T-helper 1 cell treated with Interleukin-12 subunit alpha and Interleukin-12 subunit beta and Interleukin-4 antibody, amounts not matched to agents 30 μg/mL and 1 μg/mL, for 36 hours (primary cell): Measurements from ENCODE around the gene DCLK1.

Experiments
- H3K27ac Mint-ChIP-seq: one replicate; pipeline ENCODE4 v1.8.0; 2021; ENCODE audit warnings: mild to moderate bottlenecking, mixed read lengths
- H3K27me3 Mint-ChIP-seq: one replicate; pipeline ENCODE4 v1.8.0; 2021; ENCODE audit warnings: low read depth, mixed read lengths
- H3K36me3 Mint-ChIP-seq: one replicate; pipeline ENCODE4 v1.8.0; 2021; ENCODE audit warnings: low read depth, mixed read lengths
- H3K4me1 Mint-ChIP-seq: one replicate; pipeline ENCODE4 v1.8.0; 2021; ENCODE audit warnings: low read depth, mixed read lengths
- H3K4me3 Mint-ChIP-seq: one replicate; pipeline ENCODE4 v1.8.0; 2021; ENCODE audit warnings: mild to moderate bottlenecking, moderate library complexity, mixed read lengths
- H3K9me3 Mint-ChIP-seq: one replicate; pipeline ENCODE4 v1.8.0; 2021; ENCODE audit warnings: mixed read lengths

The DCLK1 gene

GRCh38 chr13:35872369-35872768 is 258.8 kb downstream of the DCLK1 start:
- no peak overlapping the region for H3K27ac Mint-ChIP-seq
- H3K27me3 Mint-ChIP-seq: no peaks in the 10 kb centered on the region
- H3K4me3 Mint-ChIP-seq: no peak overlapping the region
- no peaks in the 10 kb centered on the region for H3K4me1 Mint-ChIP-seq
- no peaks in the 10 kb centered on the region for H3K36me3 Mint-ChIP-seq
- peaks cover 4% of the 10 kb centered on the region for H3K9me3 Mint-ChIP-seq

DNA sequence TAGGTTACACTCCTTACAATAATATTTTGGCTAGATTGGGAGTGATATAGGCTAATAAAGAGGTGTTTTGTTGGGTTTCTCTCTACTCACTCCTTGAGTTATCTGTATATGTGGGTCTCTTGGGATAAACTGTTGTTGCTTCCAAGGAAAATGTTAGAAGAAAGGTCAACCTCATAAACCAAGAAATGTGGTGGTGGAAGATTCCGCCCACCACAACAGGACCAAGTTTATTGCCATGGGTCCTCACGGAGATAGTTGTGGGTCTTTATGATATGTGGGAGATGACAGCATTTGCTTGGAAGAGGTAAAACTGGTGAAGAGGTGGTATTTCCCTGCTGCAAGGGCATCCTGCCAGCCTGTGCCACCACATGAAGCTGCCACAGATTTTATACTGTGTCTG is 259.6 kb downstream of the DCLK1 start:
- H3K9me3 Mint-ChIP-seq: peaks cover 4% of the 10 kb centered on the region
- no peak overlapping the region for H3K27ac Mint-ChIP-seq
- no peaks in the 10 kb centered on the region for H3K27me3 Mint-ChIP-seq
- H3K4me3 Mint-ChIP-seq: no peak overlapping the region
- H3K4me1 Mint-ChIP-seq: no peaks in the 10 kb centered on the region
- H3K36me3 Mint-ChIP-seq: no peaks in the 10 kb centered on the region

DNA sequence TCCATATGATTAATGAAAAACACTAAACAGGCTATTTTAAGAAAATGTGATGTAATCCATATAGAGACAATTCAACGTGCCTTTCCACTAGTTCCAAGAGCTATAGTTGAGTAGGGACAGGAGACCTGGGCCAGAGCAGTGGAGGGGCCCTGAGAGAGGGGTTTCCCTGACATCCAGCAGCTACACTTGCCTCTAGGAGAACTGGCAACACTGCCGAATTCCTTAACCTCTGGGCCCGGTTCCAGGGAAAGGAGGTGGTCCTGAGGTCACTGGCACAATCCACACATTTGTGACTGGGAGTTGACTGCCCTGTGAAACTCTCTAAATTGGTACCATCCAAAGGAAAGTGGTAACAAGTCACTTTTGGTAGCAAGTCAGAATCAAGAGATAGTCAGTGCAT is 264.4 kb downstream of the DCLK1 start:
- Mint-ChIP-seq H3K4me3 (no peak overlapping the region), H3K27me3 (no peaks in the 10 kb centered on the region), H3K36me3 (no peaks in the 10 kb centered on the region), H3K27ac (no peak overlapping the region), H3K4me1 (no peaks in the 10 kb centered on the region), H3K9me3 (peaks cover 4% of the 10 kb centered on the region)

GRCh38 chr13:35865341-35866240 is 265.6 kb downstream of the DCLK1 start:
- H3K27me3 Mint-ChIP-seq: no peaks in the 10 kb centered on the region
- H3K36me3 Mint-ChIP-seq: no peaks in the 10 kb centered on the region
- H3K4me1 Mint-ChIP-seq: no peaks in the 10 kb centered on the region
- H3K9me3 Mint-ChIP-seq: peaks cover 4% of the 10 kb centered on the region
- no peak overlapping the region for H3K4me3 Mint-ChIP-seq
- H3K27ac Mint-ChIP-seq: no peak overlapping the region

- Mint-ChIP-seq H3K4me1 (no peaks in the 10 kb centered on the region), H3K27me3 (peaks cover 6% of the 10 kb centered on the region), H3K27ac (no peak overlapping the region), H3K4me3 (no peak overlapping the region), H3K36me3 (no peaks in the 10 kb centered on the region), H3K9me3 (peaks cover 4% of the 10 kb centered on the region)
Measured at GRCh38 chr13:35860661-35861060, 270.5 kb downstream of the DCLK1 start.

GRCh38 chr13:35859981-35860380 is 271.2 kb downstream of the DCLK1 start:
- Mint-ChIP-seq H3K9me3 (peaks cover 4% of the 10 kb centered on the region), H3K4me3 (no peak overlapping the region), H3K27me3 (peaks cover 11% of the 10 kb centered on the region), H3K4me1 (no peaks in the 10 kb centered on the region), H3K27ac (no peak overlapping the region), H3K36me3 (no peaks in the 10 kb centered on the region)

DNA sequence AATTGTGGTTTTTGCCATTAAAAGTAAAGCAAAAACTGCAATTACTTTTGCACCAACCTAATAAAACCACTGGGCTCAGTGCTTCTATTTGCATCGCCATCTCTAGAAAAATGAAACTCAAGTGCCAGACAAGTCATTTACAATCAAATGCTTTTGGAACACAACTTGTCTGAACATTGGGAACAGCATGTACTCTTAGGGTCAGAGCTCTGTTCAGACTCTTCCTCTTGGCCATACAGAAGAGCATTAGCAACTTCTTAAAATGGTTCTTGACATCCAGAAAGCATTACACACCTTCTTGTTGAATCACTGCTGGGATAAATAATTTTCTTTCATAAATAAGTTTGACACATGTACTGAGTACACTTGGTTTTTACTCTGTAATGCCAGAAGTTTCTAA is 272.5 kb downstream of the DCLK1 start:
- Mint-ChIP-seq H3K4me3 (no peak overlapping the region), H3K4me1 (no peaks in the 10 kb centered on the region), H3K27me3 (peaks cover 16% of the 10 kb centered on the region), H3K27ac (no peak overlapping the region), H3K9me3 (peaks cover 6% of the 10 kb centered on the region), H3K36me3 (no peaks in the 10 kb centered on the region)

DNA sequence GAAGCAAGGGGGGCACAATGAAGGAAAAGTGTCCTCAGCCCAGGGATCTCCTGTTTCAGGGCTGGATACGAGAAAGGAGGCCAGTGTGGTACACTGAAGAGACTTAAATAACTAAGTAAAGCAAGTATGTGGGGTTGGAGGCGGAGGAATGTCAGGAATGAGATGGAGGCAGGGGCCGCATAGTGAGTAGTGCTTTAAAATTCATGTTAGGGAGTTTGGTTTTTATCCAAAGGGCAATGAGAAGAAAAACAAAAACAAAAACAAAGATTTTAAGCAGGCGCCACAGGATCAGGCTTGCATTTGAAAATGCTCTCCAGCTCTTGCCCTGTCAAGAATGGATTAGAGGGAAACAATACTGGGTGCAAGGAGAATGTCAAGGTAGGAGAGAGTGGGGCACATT is 273.4 kb downstream of the DCLK1 start:
- Mint-ChIP-seq H3K27me3 (peaks cover 16% of the 10 kb centered on the region), H3K4me3 (no peak overlapping the region), H3K4me1 (no peaks in the 10 kb centered on the region), H3K9me3 (peaks cover 7% of the 10 kb centered on the region), H3K36me3 (no peaks in the 10 kb centered on the region), H3K27ac (no peak overlapping the region)

- H3K36me3 Mint-ChIP-seq: no peaks in the 10 kb centered on the region
- H3K4me1 Mint-ChIP-seq: no peaks in the 10 kb centered on the region
- no peak overlapping the region for H3K4me3 Mint-ChIP-seq
- H3K27ac Mint-ChIP-seq: no peak overlapping the region
- peaks cover 4% of the 10 kb centered on the region for H3K9me3 Mint-ChIP-seq
- peaks cover 16% of the 10 kb centered on the region for H3K27me3 Mint-ChIP-seq
Measured at GRCh38 chr13:35856721-35857364, 274.3 kb downstream of the DCLK1 start.

- no peaks in the 10 kb centered on the region for H3K4me1 Mint-ChIP-seq
- peaks cover 8% of the 10 kb centered on the region for H3K9me3 Mint-ChIP-seq
- no peak overlapping the region for H3K27ac Mint-ChIP-seq
- H3K4me3 Mint-ChIP-seq: no peak overlapping the region
- H3K36me3 Mint-ChIP-seq: no peaks in the 10 kb centered on the region
- H3K27me3 Mint-ChIP-seq: peaks cover 16% of the 10 kb centered on the region
Measured at GRCh38 chr13:35856084-35856483, 275.1 kb downstream of the DCLK1 start.

GRCh38 chr13:35855531-35856019 is 275.6 kb downstream of the DCLK1 start:
- Mint-ChIP-seq H3K9me3 (peaks cover 8% of the 10 kb centered on the region), H3K4me1 (no peaks in the 10 kb centered on the region), H3K4me3 (no peak overlapping the region), H3K27me3 (peaks cover 16% of the 10 kb centered on the region), H3K36me3 (no peaks in the 10 kb centered on the region), H3K27ac (no peak overlapping the region)

- peaks cover 8% of the 10 kb centered on the region for H3K9me3 Mint-ChIP-seq
- H3K36me3 Mint-ChIP-seq: no peaks in the 10 kb centered on the region
- no peak overlapping the region for H3K27ac Mint-ChIP-seq
- H3K27me3 Mint-ChIP-seq: peaks cover 16% of the 10 kb centered on the region
- H3K4me3 Mint-ChIP-seq: no peak overlapping the region
- H3K4me1 Mint-ChIP-seq: no peaks in the 10 kb centered on the region
Measured at GRCh38 chr13:35854286-35854685, 276.9 kb downstream of the DCLK1 start.

DNA sequence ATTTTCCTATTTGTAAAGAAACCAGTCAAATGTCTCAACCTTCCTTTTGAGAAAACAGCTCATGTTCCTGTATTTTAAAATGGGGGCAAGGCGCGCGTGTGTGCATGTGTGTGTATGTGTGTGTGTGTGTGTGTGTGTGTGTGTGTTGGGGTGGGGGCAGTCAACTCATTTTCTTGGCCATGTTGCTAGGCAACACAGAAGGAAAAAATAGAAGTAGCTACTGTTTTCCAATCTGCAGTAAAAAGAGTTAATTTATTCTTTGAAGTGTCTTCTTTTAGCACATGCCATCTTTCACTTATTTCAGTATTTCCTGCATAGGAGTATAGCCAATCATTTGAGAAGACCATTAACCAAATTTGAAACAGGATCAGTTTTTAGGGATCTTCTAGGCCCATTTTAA is 279.3 kb downstream of the DCLK1 start:
- H3K27ac Mint-ChIP-seq: no peak overlapping the region

GRCh38 chr13:35851356-35851755 is 279.8 kb downstream of the DCLK1 start:
- H3K36me3 Mint-ChIP-seq: no peaks in the 10 kb centered on the region
- H3K4me3 Mint-ChIP-seq: no peak overlapping the region
- peaks cover 8% of the 10 kb centered on the region for H3K9me3 Mint-ChIP-seq
- no peak overlapping the region for H3K27ac Mint-ChIP-seq
- H3K4me1 Mint-ChIP-seq: no peaks in the 10 kb centered on the region
- H3K27me3 Mint-ChIP-seq: peaks cover 16% of the 10 kb centered on the region

More for the DNA sequence above, 279.3 kb downstream of the DCLK1 start:
- Mint-ChIP-seq H3K36me3 (no peaks in the 10 kb centered on the region), H3K4me3 (no peak overlapping the region), H3K9me3 (peaks cover 8% of the 10 kb centered on the region), H3K27me3 (peaks cover 16% of the 10 kb centered on the region), H3K4me1 (no peaks in the 10 kb centered on the region)

DNA sequence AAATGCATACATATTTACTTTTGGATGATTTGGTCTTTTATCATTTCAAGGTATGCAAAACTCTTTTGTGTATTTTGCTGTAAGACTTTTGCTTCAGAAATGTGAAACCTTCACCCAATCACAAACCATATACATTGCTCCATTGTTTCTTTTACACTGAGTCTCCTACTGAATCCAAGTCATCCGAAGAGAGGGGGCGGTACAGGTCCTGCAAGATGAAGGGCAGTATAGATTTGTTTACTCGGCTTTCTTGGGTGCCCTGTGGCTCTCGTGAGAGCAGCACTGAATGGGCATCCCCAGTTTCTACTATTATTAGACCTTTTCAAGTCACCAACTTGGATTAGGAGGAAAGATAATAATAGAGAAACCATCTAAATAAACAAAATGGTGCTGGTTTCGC is 280.6 kb downstream of the DCLK1 start:
- Mint-ChIP-seq H3K36me3 (no peaks in the 10 kb centered on the region), H3K27ac (no peak overlapping the region), H3K27me3 (peaks cover 9% of the 10 kb centered on the region), H3K9me3 (peaks cover 8% of the 10 kb centered on the region), H3K4me3 (no peak overlapping the region), H3K4me1 (no peaks in the 10 kb centered on the region)
